Measurements from ENCODE around the gene MEI1.

DNA sequence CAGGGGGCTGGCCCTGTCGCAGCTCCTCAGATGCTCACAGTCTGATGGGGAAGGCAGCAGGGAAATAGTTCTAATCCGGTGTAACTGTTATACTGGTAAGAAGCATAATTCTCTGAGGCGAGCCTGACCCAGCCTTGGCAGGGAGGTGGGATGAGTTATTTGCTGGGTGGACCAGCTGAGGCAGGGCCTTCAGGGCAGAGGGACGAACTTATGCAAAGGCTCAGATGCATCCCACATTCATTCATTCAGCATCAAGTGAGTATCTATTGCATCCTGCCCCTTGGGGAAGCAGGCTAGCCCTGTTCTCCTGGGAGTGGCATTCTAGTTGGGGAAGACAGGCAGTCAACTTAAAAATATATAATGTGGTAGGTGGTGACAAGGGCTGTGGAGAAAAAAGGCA lies 120.0 kb downstream of the MEI1 start:
- no peak for TF ChIP-seq EP300 (IDR thresholded peaks at IDR 0.05; ENCODE audit: borderline replicate concordance)
- TF ChIP-seq CEBPB (IDR thresholded peaks at IDR 0.05): no peak
- TF ChIP-seq NFIC (IDR thresholded peaks at IDR 0.05): no peak
- TF ChIP-seq, protein P1, sequence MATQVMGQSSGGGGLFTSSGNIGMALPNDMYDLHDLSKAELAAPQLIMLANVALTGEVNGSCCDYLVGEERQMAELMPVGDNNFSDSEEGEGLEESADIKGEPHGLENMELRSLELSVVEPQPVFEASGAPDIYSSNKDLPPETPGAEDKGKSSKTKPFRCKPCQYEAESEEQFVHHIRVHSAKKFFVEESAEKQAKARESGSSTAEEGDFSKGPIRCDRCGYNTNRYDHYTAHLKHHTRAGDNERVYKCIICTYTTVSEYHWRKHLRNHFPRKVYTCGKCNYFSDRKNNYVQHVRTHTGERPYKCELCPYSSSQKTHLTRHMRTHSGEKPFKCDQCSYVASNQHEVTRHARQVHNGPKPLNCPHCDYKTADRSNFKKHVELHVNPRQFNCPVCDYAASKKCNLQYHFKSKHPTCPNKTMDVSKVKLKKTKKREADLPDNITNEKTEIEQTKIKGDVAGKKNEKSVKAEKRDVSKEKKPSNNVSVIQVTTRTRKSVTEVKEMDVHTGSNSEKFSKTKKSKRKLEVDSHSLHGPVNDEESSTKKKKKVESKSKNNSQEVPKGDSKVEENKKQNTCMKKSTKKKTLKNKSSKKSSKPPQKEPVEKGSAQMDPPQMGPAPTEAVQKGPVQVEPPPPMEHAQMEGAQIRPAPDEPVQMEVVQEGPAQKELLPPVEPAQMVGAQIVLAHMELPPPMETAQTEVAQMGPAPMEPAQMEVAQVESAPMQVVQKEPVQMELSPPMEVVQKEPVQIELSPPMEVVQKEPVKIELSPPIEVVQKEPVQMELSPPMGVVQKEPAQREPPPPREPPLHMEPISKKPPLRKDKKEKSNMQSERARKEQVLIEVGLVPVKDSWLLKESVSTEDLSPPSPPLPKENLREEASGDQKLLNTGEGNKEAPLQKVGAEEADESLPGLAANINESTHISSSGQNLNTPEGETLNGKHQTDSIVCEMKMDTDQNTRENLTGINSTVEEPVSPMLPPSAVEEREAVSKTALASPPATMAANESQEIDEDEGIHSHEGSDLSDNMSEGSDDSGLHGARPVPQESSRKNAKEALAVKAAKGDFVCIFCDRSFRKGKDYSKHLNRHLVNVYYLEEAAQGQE (IDR thresholded peaks at IDR 0.05; ENCODE audit: low read depth): no peak
- TF ChIP-seq TCF12 (IDR thresholded peaks at IDR 0.05; ENCODE audit: low read depth): no peak
- no peak for TF ChIP-seq TAF1 (IDR thresholded peaks at IDR 0.05; ENCODE audit: low read depth)
- TF ChIP-seq RAD21 (IDR thresholded peaks at IDR 0.05; ENCODE audit: low read depth): no peak
- TF ChIP-seq CREB1 (IDR thresholded peaks at IDR 0.05; ENCODE audit: low read depth): no peak
- TF ChIP-seq YY1 (IDR thresholded peaks at IDR 0.05; ENCODE audit: low read depth): no peak
- TF ChIP-seq ZBTB7A (IDR thresholded peaks at IDR 0.05; ENCODE audit: low read depth): no peak
- TF ChIP-seq, protein P2, sequence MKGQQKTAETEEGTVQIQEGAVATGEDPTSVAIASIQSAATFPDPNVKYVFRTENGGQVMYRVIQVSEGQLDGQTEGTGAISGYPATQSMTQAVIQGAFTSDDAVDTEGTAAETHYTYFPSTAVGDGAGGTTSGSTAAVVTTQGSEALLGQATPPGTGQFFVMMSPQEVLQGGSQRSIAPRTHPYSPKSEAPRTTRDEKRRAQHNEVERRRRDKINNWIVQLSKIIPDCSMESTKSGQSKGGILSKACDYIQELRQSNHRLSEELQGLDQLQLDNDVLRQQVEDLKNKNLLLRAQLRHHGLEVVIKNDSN (IDR thresholded peaks at IDR 0.05): no peak
- TF ChIP-seq, protein P3, sequence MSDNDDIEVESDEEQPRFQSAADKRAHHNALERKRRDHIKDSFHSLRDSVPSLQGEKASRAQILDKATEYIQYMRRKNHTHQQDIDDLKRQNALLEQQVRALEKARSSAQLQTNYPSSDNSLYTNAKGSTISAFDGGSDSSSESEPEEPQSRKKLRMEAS (IDR thresholded peaks at IDR 0.05): no peak
- no peak for TF ChIP-seq EGR1 (IDR thresholded peaks at IDR 0.05)
- no peak for TF ChIP-seq TEAD4 (IDR thresholded peaks at IDR 0.05)

All from Ishikawa (cell line).